ENCODE measurements around the gene SUPT3H. TPM values are rescaled to one million over a fixed set of nuclear protein-coding genes. Genes with fewer than 3 reads are reported as not detected.

The SUPT3H gene
- total RNA-seq, 1 experiment from 2014 or later = 3.6 TPM

DNA sequence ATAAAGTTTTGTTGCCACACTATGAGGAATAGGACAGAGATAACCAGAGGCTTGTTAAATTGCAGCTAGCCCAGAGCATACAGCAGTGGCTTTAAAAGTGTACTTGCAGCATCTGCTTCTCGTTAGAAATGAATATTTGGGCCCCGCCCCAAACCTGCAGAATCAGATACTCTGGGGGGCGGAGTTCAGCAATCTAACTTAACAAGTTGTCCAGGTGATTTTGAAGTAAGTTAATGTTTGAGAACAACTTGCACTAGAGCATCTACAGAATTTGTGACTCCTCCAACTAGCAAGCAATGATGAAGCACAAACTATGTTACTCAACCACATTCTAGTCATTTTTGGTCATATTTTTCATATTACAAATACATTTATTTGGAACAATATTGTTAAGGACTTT is 10.6 kb upstream of the SUPT3H start:
- peaks cover 24% of the 10 kb centered on the region for H3K4me1 ChIP-seq (ENCODE audit: insufficient read depth, low read length)
- no peaks in the 10 kb centered on the region for H3K36me3 ChIP-seq (ENCODE audit: low read depth, low read length)
- BruUV-seq (replicated peaks) = no TSS peak
- POLR2A ChIA-PET (ENCODE audit: unreplicated experiment) = no interaction called here
- CTCF ChIA-PET = no interaction called here
- no peak overlapping the region for H3K27ac ChIP-seq (ENCODE audit: low read length)
- H3K79me2 ChIP-seq (ENCODE audit: low read length) = no peaks in the 10 kb centered on the region
- no peaks in the 10 kb centered on the region for H3K27me3 ChIP-seq (ENCODE audit: low read length)
- no peak overlapping the region for H2AFZ ChIP-seq (ENCODE audit: low read length)
- TF ChIP-seq EZH2phosphoT487 (IDR thresholded peaks at IDR 0.05; ENCODE audit: borderline replicate concordance, low read length) (no peak), CTCF (conservative IDR thresholded peaks at IDR 0.05; ENCODE audit: low read depth, low read length) (no peak), EZH2 (IDR thresholded peaks at IDR 0.05; ENCODE audit: low read length, unreplicated experiment) (no peak)
- no peak overlapping the region for H3K9ac ChIP-seq (ENCODE audit: low read length)
- no peak overlapping the region for H3K4me3 ChIP-seq (ENCODE audit: low read length)
- H3K9me3 ChIP-seq (ENCODE audit: low read length) = no peaks in the 10 kb centered on the region
- intact Hi-C loops (cut with micrococcal nuclease) = no loop called here
- DNase-seq = peak; percentile 57
- H4K20me1 ChIP-seq (ENCODE audit: low read length) = no peaks in the 10 kb centered on the region
- H3F3A ChIP-seq (ENCODE audit: low read length, unreplicated experiment) = no peaks in the 10 kb centered on the region
- ATAC-seq = no peak; the same call in 1 of the 2 replicates
- H3K9me2 ChIP-seq (replicated peaks; ENCODE audit: low read length) = no peaks in the 10 kb centered on the region
- no peak overlapping the region for H3K4me2 ChIP-seq (ENCODE audit: low read length)

GRCh38 chr6:45387236-45387635 is 9.5 kb upstream of the SUPT3H start:
- H4K20me1 ChIP-seq (ENCODE audit: low read length) = no peaks in the 10 kb centered on the region
- H3K4me2 ChIP-seq (ENCODE audit: low read length) = no peak overlapping the region
- H3K9ac ChIP-seq (ENCODE audit: low read length) = no peak overlapping the region
- ATAC-seq (no peak), DNase-seq (peak; percentile 13)
- H3K36me3 ChIP-seq (ENCODE audit: low read depth, low read length) = no peaks in the 10 kb centered on the region
- ChIA-PET CTCF (no interaction called here), POLR2A (ENCODE audit: unreplicated experiment) (no interaction called here)
- H3K27me3 ChIP-seq (ENCODE audit: low read length) = no peaks in the 10 kb centered on the region
- peaks cover 24% of the 10 kb centered on the region for H3K4me1 ChIP-seq (ENCODE audit: insufficient read depth, low read length)
- TF ChIP-seq EZH2 (IDR thresholded peaks at IDR 0.05; ENCODE audit: low read length, unreplicated experiment) (no peak), EZH2phosphoT487 (IDR thresholded peaks at IDR 0.05; ENCODE audit: borderline replicate concordance, low read length) (no peak), CTCF (conservative IDR thresholded peaks at IDR 0.05; ENCODE audit: low read depth, low read length) (no peak)
- no peaks in the 10 kb centered on the region for H3K9me3 ChIP-seq (ENCODE audit: low read length)
- no peak overlapping the region for H2AFZ ChIP-seq (ENCODE audit: low read length)
- no peaks in the 10 kb centered on the region for H3K9me2 ChIP-seq (replicated peaks; ENCODE audit: low read length)
- H3K27ac ChIP-seq (ENCODE audit: low read length) = no peak overlapping the region
- intact Hi-C loops (cut with micrococcal nuclease) = no loop called here
- no peak overlapping the region for H3K4me3 ChIP-seq (ENCODE audit: low read length)
- no TSS peak for BruUV-seq (replicated peaks)
- H3F3A ChIP-seq (ENCODE audit: low read length, unreplicated experiment) = no peaks in the 10 kb centered on the region
- no peaks in the 10 kb centered on the region for H3K79me2 ChIP-seq (ENCODE audit: low read length)

DNA sequence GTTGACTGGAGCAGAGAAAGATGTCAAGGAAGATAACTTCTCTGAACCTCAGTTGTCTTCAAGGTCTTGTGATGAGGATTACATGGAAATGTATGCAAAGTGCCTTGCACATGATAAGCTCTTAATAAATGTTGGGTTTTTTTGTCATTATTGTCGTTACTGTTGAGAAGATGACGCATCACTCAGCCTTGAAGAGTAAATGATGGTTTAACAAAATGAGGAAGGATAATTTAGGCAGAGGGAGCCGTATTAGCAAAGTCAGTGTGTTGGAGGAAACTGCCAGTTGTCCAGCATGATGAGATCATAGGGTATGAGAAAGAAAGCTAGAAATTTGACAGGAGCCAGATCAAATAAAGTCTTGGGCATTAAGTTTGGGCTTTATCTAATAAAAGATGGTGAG is 8.8 kb upstream of the SUPT3H start:
- Histone ChIP-seq H3K27ac (ENCODE audit: low read length) (no peak overlapping the region), H3K9ac (ENCODE audit: low read length) (no peak overlapping the region), H2AFZ (ENCODE audit: low read length) (no peak overlapping the region), H3K27me3 (ENCODE audit: low read length) (no peaks in the 10 kb centered on the region), H3K4me1 (ENCODE audit: insufficient read depth, low read length) (peaks cover 24% of the 10 kb centered on the region), H3K9me2 (replicated peaks; ENCODE audit: low read length) (no peaks in the 10 kb centered on the region), H3K36me3 (ENCODE audit: low read depth, low read length) (no peaks in the 10 kb centered on the region), H3K79me2 (ENCODE audit: low read length) (no peaks in the 10 kb centered on the region), H3F3A (ENCODE audit: low read length, unreplicated experiment) (no peaks in the 10 kb centered on the region), H3K4me2 (ENCODE audit: low read length) (no peak overlapping the region), H4K20me1 (ENCODE audit: low read length) (no peaks in the 10 kb centered on the region), H3K4me3 (ENCODE audit: low read length) (no peak overlapping the region), H3K9me3 (ENCODE audit: low read length) (no peaks in the 10 kb centered on the region)
- DNase-seq (no peak), ATAC-seq (no peak)
- CTCF ChIA-PET = no interaction called here
- TF ChIP-seq EZH2phosphoT487 (IDR thresholded peaks at IDR 0.05; ENCODE audit: borderline replicate concordance, low read length) (no peak), EZH2 (IDR thresholded peaks at IDR 0.05; ENCODE audit: low read length, unreplicated experiment) (no peak), CTCF (conservative IDR thresholded peaks at IDR 0.05; ENCODE audit: low read depth, low read length) (no peak)
- no TSS peak for BruUV-seq (replicated peaks)
- POLR2A ChIA-PET (ENCODE audit: unreplicated experiment) = no interaction called here
- intact Hi-C loops (cut with micrococcal nuclease) = no loop called here

Measured in PC-3 (cell line).